Astrocyte (in vitro differentiated cells and primary cell): ENCODE results near the gene ZNF837. TPM values are rescaled to one million over a fixed set of nuclear protein-coding genes. Genes with fewer than 3 reads are reported as not detected.
A peak's percentile ranks its signal among the peaks of the same experiment; 100 is the strongest.

Source experiments
- DNase-seq: peaks from one replicate; pipeline ENCODE4 v3.0.0-alpha.2; 2010; ENCODE audit warnings: low read depth
- FAIRE-seq: peaks from 2 replicates; lab custom pipeline; 2011; peaks lifted over from hg19 to GRCh38; lab: Jason Lieb, UNC
- H2AFZ ChIP-seq: 2 replicates; pipeline ENCODE4 v1.6.0; 2012; ENCODE audit warnings: low read depth, low read length, inconsistent platforms
- H3K27ac ChIP-seq: 2 replicates; pipeline ENCODE4 v1.5.1; 2011; ENCODE audit warnings: low read depth, low read length, inconsistent platforms
- H3K27me3 ChIP-seq: 2 replicates; pipeline ENCODE4 v1.6.0; 2011; ENCODE audit warnings: low read length, inconsistent platforms; ENCODE audit not compliant: insufficient read depth
- H3K36me3 ChIP-seq: 2 replicates; pipeline ENCODE4 v1.5.1; 2011; ENCODE audit warnings: low read length, inconsistent platforms; ENCODE audit not compliant: insufficient read depth
- H3K4me1 ChIP-seq: 2 replicates; pipeline ENCODE4 v1.5.1; 2011; ENCODE audit warnings: low read length, inconsistent platforms; ENCODE audit not compliant: insufficient read depth
- H3K4me2 ChIP-seq: 2 replicates; pipeline ENCODE4 v1.6.0; 2012; ENCODE audit warnings: low read length, inconsistent platforms
- H3K4me3 ChIP-seq: 2 replicates; pipeline ENCODE4 v1.5.1; 2011; ENCODE audit warnings: low read depth, mild to moderate bottlenecking, low read length, inconsistent platforms; ENCODE audit not compliant: insufficient read depth
- H3K79me2 ChIP-seq: 2 replicates; pipeline ENCODE4 v1.6.0; 2012; ENCODE audit warnings: mild to moderate bottlenecking, low read length, inconsistent platforms; ENCODE audit not compliant: insufficient read depth
- H3K9ac ChIP-seq: 2 replicates; pipeline ENCODE4 v1.6.0; 2012; ENCODE audit warnings: mild to moderate bottlenecking, low read length, inconsistent platforms
- H3K9me3 ChIP-seq: 2 replicates; pipeline ENCODE4 v1.5.1; 2012; ENCODE audit warnings: low read depth, mild to moderate bottlenecking, low read length, inconsistent platforms; ENCODE audit not compliant: insufficient read depth
- H4K20me1 ChIP-seq: 2 replicates; pipeline ENCODE4 v1.6.0; 2012; ENCODE audit warnings: low read length, inconsistent platforms; ENCODE audit not compliant: insufficient read depth
- H3K27ac Mint-ChIP-seq: one replicate; pipeline ENCODE4 v1.8.0; 2021; ENCODE audit warnings: mild to moderate bottlenecking, mixed read lengths; ENCODE audit not compliant: unreplicated experiment
- H3K27me3 Mint-ChIP-seq: one replicate; pipeline ENCODE4 v1.8.0; 2021; ENCODE audit warnings: low read depth, mixed read lengths; ENCODE audit not compliant: unreplicated experiment
- H3K36me3 Mint-ChIP-seq: one replicate; pipeline ENCODE4 v1.8.0; 2021; ENCODE audit warnings: low read depth, mixed read lengths; ENCODE audit not compliant: unreplicated experiment
- H3K4me1 Mint-ChIP-seq: one replicate; pipeline ENCODE4 v1.8.0; 2021; ENCODE audit warnings: low read depth, mixed read lengths; ENCODE audit not compliant: unreplicated experiment
- H3K4me3 Mint-ChIP-seq: one replicate; pipeline ENCODE4 v1.8.0; 2021; ENCODE audit warnings: mild to moderate bottlenecking, moderate library complexity, mixed read lengths; ENCODE audit not compliant: unreplicated experiment
- H3K9me3 Mint-ChIP-seq: one replicate; pipeline ENCODE4 v1.8.0; 2021; ENCODE audit warnings: mild to moderate bottlenecking, mixed read lengths; ENCODE audit not compliant: unreplicated experiment
- EZH2 ChIP-seq: IDR thresholded peaks from 2 replicates; pipeline ENCODE4 v1.6.1; 2012; ENCODE audit warnings: mild to moderate bottlenecking, low read length, inconsistent platforms; ENCODE audit not compliant: insufficient read depth
- total RNA-seq: library from RNA; stranded (reverse); gene quantifications from 2 replicates; pipeline ENCODE4 v1.2.1, GENCODE V29; 2021
- TF ChIP-seq, protein P1 (sequence below): IDR thresholded peaks from 2 replicates; pipeline ENCODE4 v1.5.1; 2011; ENCODE audit warnings: low read depth, mild to moderate bottlenecking, inconsistent platforms, low read length, moderate library complexity; ENCODE audit not compliant: insufficient read depth

The ZNF837 gene
- total RNA-seq, 1 donor from 2014 or later = 2.4 TPM

GRCh38 chr19:58399903-58400302 is 19.1 kb upstream of the ZNF837 start:
- Histone ChIP-seq H3K27ac (no peak overlapping the region), H2AFZ (no peak overlapping the region), H3K9ac (no peak overlapping the region), H3K79me2 (no peaks in the 10 kb centered on the region), H4K20me1 (peaks cover 8% of the 10 kb centered on the region), H3K4me1 (peaks cover 18% of the 10 kb centered on the region), H3K4me3 (no peak overlapping the region), H3K27me3 (no peaks in the 10 kb centered on the region), H3K4me2 (peak overlapping the region; percentile 92), H3K9me3 (no peaks in the 10 kb centered on the region), H3K36me3 (no peaks in the 10 kb centered on the region)
- Mint-ChIP-seq H3K4me1 (peaks cover 4% of the 10 kb centered on the region), H3K4me3 (peak overlapping the region; percentile 93), H3K36me3 (peaks cover 2% of the 10 kb centered on the region), H3K27me3 (no peaks in the 10 kb centered on the region), H3K9me3 (no peaks in the 10 kb centered on the region), H3K27ac (peak overlapping the region; percentile 26)
- TF ChIP-seq, protein P1, sequence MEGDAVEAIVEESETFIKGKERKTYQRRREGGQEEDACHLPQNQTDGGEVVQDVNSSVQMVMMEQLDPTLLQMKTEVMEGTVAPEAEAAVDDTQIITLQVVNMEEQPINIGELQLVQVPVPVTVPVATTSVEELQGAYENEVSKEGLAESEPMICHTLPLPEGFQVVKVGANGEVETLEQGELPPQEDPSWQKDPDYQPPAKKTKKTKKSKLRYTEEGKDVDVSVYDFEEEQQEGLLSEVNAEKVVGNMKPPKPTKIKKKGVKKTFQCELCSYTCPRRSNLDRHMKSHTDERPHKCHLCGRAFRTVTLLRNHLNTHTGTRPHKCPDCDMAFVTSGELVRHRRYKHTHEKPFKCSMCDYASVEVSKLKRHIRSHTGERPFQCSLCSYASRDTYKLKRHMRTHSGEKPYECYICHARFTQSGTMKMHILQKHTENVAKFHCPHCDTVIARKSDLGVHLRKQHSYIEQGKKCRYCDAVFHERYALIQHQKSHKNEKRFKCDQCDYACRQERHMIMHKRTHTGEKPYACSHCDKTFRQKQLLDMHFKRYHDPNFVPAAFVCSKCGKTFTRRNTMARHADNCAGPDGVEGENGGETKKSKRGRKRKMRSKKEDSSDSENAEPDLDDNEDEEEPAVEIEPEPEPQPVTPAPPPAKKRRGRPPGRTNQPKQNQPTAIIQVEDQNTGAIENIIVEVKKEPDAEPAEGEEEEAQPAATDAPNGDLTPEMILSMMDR = no peak
- no peak for TF ChIP-seq EZH2
- DNase-seq (no peak), FAIRE-seq (no peak)

GRCh38 chr19:58398545-58398944 is 17.7 kb upstream of the ZNF837 start:
- FAIRE-seq (no peak), DNase-seq (no peak)
- no peak overlapping the region for H3K4me2 ChIP-seq
- peaks cover 8% of the 10 kb centered on the region for H3K36me3 ChIP-seq
- Mint-ChIP-seq H3K9me3 (no peaks in the 10 kb centered on the region), H3K27me3 (no peaks in the 10 kb centered on the region), H3K4me3 (no peak overlapping the region), H3K36me3 (peaks cover 13% of the 10 kb centered on the region), H3K4me1 (peaks cover 4% of the 10 kb centered on the region), H3K27ac (no peak overlapping the region)
- H3K27me3 ChIP-seq = no peaks in the 10 kb centered on the region
- H3K4me1 ChIP-seq = peaks cover 18% of the 10 kb centered on the region
- no peak overlapping the region for H3K4me3 ChIP-seq
- H2AFZ ChIP-seq = no peak overlapping the region
- no peaks in the 10 kb centered on the region for H3K79me2 ChIP-seq
- H3K9me3 ChIP-seq = no peaks in the 10 kb centered on the region
- peaks cover 22% of the 10 kb centered on the region for H4K20me1 ChIP-seq
- TF ChIP-seq EZH2 = no peak
- TF ChIP-seq, protein P1 = no peak
- H3K27ac ChIP-seq = no peak overlapping the region
- H3K9ac ChIP-seq = no peak overlapping the region

DNA sequence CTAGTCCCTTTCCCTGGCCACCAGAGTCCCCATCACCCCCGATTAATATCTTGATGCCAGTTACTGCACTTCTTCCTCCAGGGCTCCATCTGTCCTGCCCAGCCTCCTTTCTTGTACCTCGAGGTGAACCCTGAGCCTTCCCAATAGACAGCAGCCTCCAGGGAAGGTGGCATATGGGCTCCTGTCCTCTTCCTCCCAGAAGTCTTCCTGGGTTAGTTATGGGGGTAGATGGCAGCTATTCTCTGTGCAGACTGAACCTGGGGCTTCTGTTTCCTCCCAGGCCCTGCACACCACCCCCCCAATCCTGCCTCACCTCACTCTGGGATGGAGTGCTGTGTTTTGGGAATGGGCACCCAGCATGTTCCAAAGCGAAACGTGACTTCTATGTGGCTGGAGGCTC is 17.3 kb upstream of the ZNF837 start:
- H3K36me3 Mint-ChIP-seq = peaks cover 14% of the 10 kb centered on the region
- no peak overlapping the region for H3K9ac ChIP-seq
- FAIRE-seq = no peak
- H3K4me2 ChIP-seq = no peak overlapping the region
- no peak overlapping the region for H3K4me3 ChIP-seq
- H3K4me3 Mint-ChIP-seq = no peak overlapping the region
- H3K36me3 ChIP-seq = peaks cover 12% of the 10 kb centered on the region
- H3K79me2 ChIP-seq = no peaks in the 10 kb centered on the region
- peaks cover 18% of the 10 kb centered on the region for H3K4me1 ChIP-seq
- no peak overlapping the region for H3K27ac Mint-ChIP-seq
- H2AFZ ChIP-seq = no peak overlapping the region
- H3K9me3 Mint-ChIP-seq = no peaks in the 10 kb centered on the region
- TF ChIP-seq EZH2 = no peak
- TF ChIP-seq, protein P1 = no peak
- H3K9me3 ChIP-seq = no peaks in the 10 kb centered on the region
- H3K27me3 ChIP-seq = no peaks in the 10 kb centered on the region
- no peak for DNase-seq
- peaks cover 27% of the 10 kb centered on the region for H4K20me1 ChIP-seq
- no peak overlapping the region for H3K27ac ChIP-seq
- no peaks in the 10 kb centered on the region for H3K27me3 Mint-ChIP-seq
- H3K4me1 Mint-ChIP-seq = peaks cover 4% of the 10 kb centered on the region
